ENCODE results near the gene RNF187. TPM values are rescaled to one million over a fixed set of nuclear protein-coding genes. Genes with fewer than 3 reads are reported as not detected.
"Not testable (repeated sequence)": the region's sequence is repeated elsewhere in the genome, so short reads cannot be mapped to it uniquely, and the experiment has no call there.

The RNF187 gene
- total RNA-seq, 1 donor from 2014 or later = 148 TPM

GRCh38 chr1:228465571-228466146 lies 21.5 kb upstream of the RNF187 start:
- peaks cover 7% of the 10 kb centered on the region for H3K36me3 Mint-ChIP-seq (ENCODE audit: low read depth)
- peak; percentile 83 for DNase-seq
- H3K27me3 Mint-ChIP-seq = peaks cover 14% of the 10 kb centered on the region
- H3K4me3 Mint-ChIP-seq = peak overlapping the region; percentile 87
- intact Hi-C loops (cut with micrococcal nuclease) = loop anchor here (2.0 kb wide), 2 partner anchors 325 to 363 kb away; partner anchors contain the start of genes C1orf35 and GUK1
- peak overlapping the region; percentile 88 for H3K27ac Mint-ChIP-seq
- H3K9me3 Mint-ChIP-seq = no peaks in the 10 kb centered on the region
- peaks cover 49% of the 10 kb centered on the region for H3K4me1 Mint-ChIP-seq

GRCh38 chr1:228468188-228468587 lies 19.0 kb upstream of the RNF187 start:
- intact Hi-C loops (cut with micrococcal nuclease); H3K9me3 Mint-ChIP-seq; H3K27ac Mint-ChIP-seq; H3K36me3 Mint-ChIP-seq (ENCODE audit: low read depth); H3K4me3 Mint-ChIP-seq; DNase-seq: not testable (repeated sequence)
- peaks cover 40% of the 10 kb centered on the region for H3K4me1 Mint-ChIP-seq
- H3K27me3 Mint-ChIP-seq = peaks cover 17% of the 10 kb centered on the region

GRCh38 chr1:228469413-228470162 lies 17.6 kb upstream of the RNF187 start:
- DNase-seq = no peak
- H3K36me3 Mint-ChIP-seq (ENCODE audit: low read depth) = no peaks in the 10 kb centered on the region
- no peak overlapping the region for H3K4me3 Mint-ChIP-seq

GRCh38 chr1:228471154-228471761 lies 15.9 kb upstream of the RNF187 start:
- H3K9me3 Mint-ChIP-seq = no peaks in the 10 kb centered on the region
- H3K27ac Mint-ChIP-seq = no peak overlapping the region
- no peak overlapping the region for H3K4me3 Mint-ChIP-seq
- DNase-seq = no peak
- intact Hi-C loops (cut with micrococcal nuclease) = no loop called here
- H3K4me1 Mint-ChIP-seq = peaks cover 27% of the 10 kb centered on the region
- H3K27me3 Mint-ChIP-seq = peaks cover 21% of the 10 kb centered on the region
- H3K36me3 Mint-ChIP-seq (ENCODE audit: low read depth) = no peaks in the 10 kb centered on the region

More at GRCh38 chr1:228469413-228470162, 17.6 kb upstream of the RNF187 start:
- Mint-ChIP-seq H3K4me1 (peaks cover 44% of the 10 kb centered on the region), H3K9me3 (no peaks in the 10 kb centered on the region), H3K27ac (no peak overlapping the region), H3K27me3 (peaks cover 19% of the 10 kb centered on the region)
- intact Hi-C loops (cut with micrococcal nuclease) = no loop called here

GRCh38 chr1:228471762-228472398 lies 15.3 kb upstream of the RNF187 start:
- intact Hi-C loops (cut with micrococcal nuclease) = loop anchor here (1.0 kb wide), 2 partner anchors 8 to 14 kb away; no protein-coding TSS in a partner anchor
- H3K27me3 Mint-ChIP-seq = peaks cover 21% of the 10 kb centered on the region
- peak overlapping the region; percentile 29 for H3K27ac Mint-ChIP-seq
- no peaks in the 10 kb centered on the region for H3K36me3 Mint-ChIP-seq (ENCODE audit: low read depth)
- H3K4me1 Mint-ChIP-seq = peaks cover 24% of the 10 kb centered on the region
- H3K4me3 Mint-ChIP-seq = no peak overlapping the region
- no peaks in the 10 kb centered on the region for H3K9me3 Mint-ChIP-seq
- DNase-seq = peak; percentile 83

- peaks cover 22% of the 10 kb centered on the region for H3K4me1 Mint-ChIP-seq
- peak overlapping the region; percentile 1 for H3K4me3 Mint-ChIP-seq
- intact Hi-C loops (cut with micrococcal nuclease) = loop anchor here (1.0 kb wide), 2 partner anchors 8 to 14 kb away; no protein-coding TSS in a partner anchor
Observed at GRCh38 chr1:228472655-228473054, 14.5 kb upstream of the RNF187 start.

GRCh38 chr1:228474507-228474906 lies 12.7 kb upstream of the RNF187 start:
- H3K4me3 Mint-ChIP-seq = no peak overlapping the region
- H3K36me3 Mint-ChIP-seq (ENCODE audit: low read depth) = no peaks in the 10 kb centered on the region
- H3K9me3 Mint-ChIP-seq = no peaks in the 10 kb centered on the region
- H3K4me1 Mint-ChIP-seq = peaks cover 34% of the 10 kb centered on the region
- DNase-seq = no peak
- no peak overlapping the region for H3K27ac Mint-ChIP-seq
- intact Hi-C loops (cut with micrococcal nuclease) = no loop called here
- H3K27me3 Mint-ChIP-seq = peaks cover 9% of the 10 kb centered on the region

More at GRCh38 chr1:228472655-228473054, 14.5 kb upstream of the RNF187 start:
- no peaks in the 10 kb centered on the region for H3K36me3 Mint-ChIP-seq (ENCODE audit: low read depth)
- H3K27me3 Mint-ChIP-seq = peaks cover 20% of the 10 kb centered on the region
- no peak for DNase-seq
- H3K9me3 Mint-ChIP-seq = no peaks in the 10 kb centered on the region
- peak overlapping the region; percentile 25 for H3K27ac Mint-ChIP-seq

- no peaks in the 10 kb centered on the region for H3K9me3 Mint-ChIP-seq
- no peak for DNase-seq
- H3K4me1 Mint-ChIP-seq = peaks cover 40% of the 10 kb centered on the region
- H3K27ac Mint-ChIP-seq = no peak overlapping the region
- intact Hi-C loops (cut with micrococcal nuclease) = no loop called here
- no peak overlapping the region for H3K4me3 Mint-ChIP-seq
- H3K27me3 Mint-ChIP-seq = peaks cover 7% of the 10 kb centered on the region
- H3K36me3 Mint-ChIP-seq (ENCODE audit: low read depth) = no peaks in the 10 kb centered on the region
Observed at GRCh38 chr1:228475812-228476211, 11.4 kb upstream of the RNF187 start.

GRCh38 chr1:228477263-228477662 lies 9.9 kb upstream of the RNF187 start:
- peaks cover 35% of the 10 kb centered on the region for H3K4me1 Mint-ChIP-seq
- no peak overlapping the region for H3K27ac Mint-ChIP-seq
- H3K27me3 Mint-ChIP-seq = peaks cover 4% of the 10 kb centered on the region
- intact Hi-C loops (cut with micrococcal nuclease) = no loop called here
- H3K9me3 Mint-ChIP-seq = no peaks in the 10 kb centered on the region
- H3K36me3 Mint-ChIP-seq (ENCODE audit: low read depth) = no peaks in the 10 kb centered on the region
- DNase-seq = no peak
- H3K4me3 Mint-ChIP-seq = no peak overlapping the region

GRCh38 chr1:228478326-228478725 lies 8.9 kb upstream of the RNF187 start:
- H3K36me3 Mint-ChIP-seq (ENCODE audit: low read depth) = no peaks in the 10 kb centered on the region
- no peaks in the 10 kb centered on the region for H3K9me3 Mint-ChIP-seq
- no peak for DNase-seq
- H3K27ac Mint-ChIP-seq = no peak overlapping the region
- peaks cover 4% of the 10 kb centered on the region for H3K27me3 Mint-ChIP-seq
- peak overlapping the region; percentile 32 for H3K4me3 Mint-ChIP-seq
- peaks cover 31% of the 10 kb centered on the region for H3K4me1 Mint-ChIP-seq
- intact Hi-C loops (cut with micrococcal nuclease) = no loop called here

GRCh38 chr1:228478912-228479711 lies 8.1 kb upstream of the RNF187 start:
- peak; percentile 65 for DNase-seq
- H3K9me3 Mint-ChIP-seq = no peaks in the 10 kb centered on the region
- intact Hi-C loops (cut with micrococcal nuclease) = no loop called here
- H3K36me3 Mint-ChIP-seq (ENCODE audit: low read depth) = no peaks in the 10 kb centered on the region
- H3K27me3 Mint-ChIP-seq = peaks cover 2% of the 10 kb centered on the region
- peak overlapping the region; percentile 61 for H3K4me3 Mint-ChIP-seq
- H3K4me1 Mint-ChIP-seq = peaks cover 25% of the 10 kb centered on the region
- peak overlapping the region; percentile 82 for H3K27ac Mint-ChIP-seq

GRCh38 chr1:228483789-228484188 lies 3.4 kb upstream of the RNF187 start:
- Mint-ChIP-seq H3K4me1 (peaks cover 30% of the 10 kb centered on the region), H3K4me3 (no peak overlapping the region), H3K27ac (peak overlapping the region; percentile 25), H3K27me3 (no peaks in the 10 kb centered on the region), H3K36me3 (ENCODE audit: low read depth) (peaks cover 11% of the 10 kb centered on the region), H3K9me3 (no peaks in the 10 kb centered on the region)
- intact Hi-C loops (cut with micrococcal nuclease) = loop anchor here (10.0 kb wide), 1 partner anchor 861 kb away; the partner anchor contains the start of gene CCSAP
- no peak for DNase-seq

Measured in activated CD4-positive, alpha-beta T cell treated with anti-CD3 and anti-CD28 coated beads, Interleukin-2, amount 10 ng/mL, durations not matched to agents 24 days and 14 days (primary cell).